Hematopoietic multipotent progenitor cell treated with erythropoietin and hydrocortisone succinate and interleukin-3 and kit ligand, for 4 days (in vitro differentiated cells): ENCODE measurements around the gene GDI1.
A peak's percentile ranks its signal among the peaks of the same experiment; 100 is the strongest.

ENCODE experiments used
- DNase-seq: peaks from one replicate; pipeline ENCODE4 v3.0.0-alpha.2; 2015

The GDI1 gene

DNA sequence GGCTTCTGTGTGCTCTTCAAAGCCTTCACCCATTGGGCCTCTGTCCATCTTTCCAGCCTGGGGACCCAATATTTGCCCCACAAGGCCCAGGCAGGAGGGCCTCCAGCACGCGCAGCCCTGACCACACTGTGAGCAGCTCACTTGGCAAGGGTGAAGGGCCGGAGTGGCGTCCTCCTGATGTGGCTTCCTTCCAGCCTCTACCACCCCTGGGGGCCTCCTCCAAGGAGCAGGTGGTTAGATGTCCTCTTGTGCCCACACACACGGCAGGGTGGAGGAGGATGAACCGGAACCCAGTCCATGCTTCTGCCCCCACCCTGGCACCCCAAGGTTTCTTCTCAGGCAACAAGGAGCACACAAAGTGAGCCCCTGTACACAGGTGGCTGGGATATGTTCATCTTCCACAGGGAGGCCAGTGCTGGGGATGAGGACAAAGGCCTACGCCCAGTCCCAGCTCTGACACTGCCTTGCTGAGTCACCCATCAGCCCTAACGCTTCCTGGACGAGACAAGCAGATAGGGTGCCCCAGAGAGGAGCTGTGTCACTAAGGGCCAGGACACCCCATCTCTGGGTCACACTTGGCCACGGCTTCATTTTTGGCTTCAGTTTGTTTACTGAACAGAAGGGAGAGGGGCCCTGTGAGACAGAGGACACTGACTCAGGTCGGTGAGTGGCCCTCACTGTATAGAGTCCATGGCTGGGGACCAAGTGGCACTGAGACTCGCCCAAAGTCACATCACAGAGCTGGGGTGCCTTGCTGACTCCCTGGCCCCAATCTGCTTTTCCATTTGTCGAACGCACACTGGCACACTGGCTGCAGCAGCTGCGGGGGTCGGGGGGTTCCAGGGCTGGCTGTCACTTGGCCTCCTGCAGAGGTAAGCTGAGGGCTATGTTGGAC is 47.5 kb downstream of the GDI1 start:
- peak; percentile 72 for DNase-seq

DNA sequence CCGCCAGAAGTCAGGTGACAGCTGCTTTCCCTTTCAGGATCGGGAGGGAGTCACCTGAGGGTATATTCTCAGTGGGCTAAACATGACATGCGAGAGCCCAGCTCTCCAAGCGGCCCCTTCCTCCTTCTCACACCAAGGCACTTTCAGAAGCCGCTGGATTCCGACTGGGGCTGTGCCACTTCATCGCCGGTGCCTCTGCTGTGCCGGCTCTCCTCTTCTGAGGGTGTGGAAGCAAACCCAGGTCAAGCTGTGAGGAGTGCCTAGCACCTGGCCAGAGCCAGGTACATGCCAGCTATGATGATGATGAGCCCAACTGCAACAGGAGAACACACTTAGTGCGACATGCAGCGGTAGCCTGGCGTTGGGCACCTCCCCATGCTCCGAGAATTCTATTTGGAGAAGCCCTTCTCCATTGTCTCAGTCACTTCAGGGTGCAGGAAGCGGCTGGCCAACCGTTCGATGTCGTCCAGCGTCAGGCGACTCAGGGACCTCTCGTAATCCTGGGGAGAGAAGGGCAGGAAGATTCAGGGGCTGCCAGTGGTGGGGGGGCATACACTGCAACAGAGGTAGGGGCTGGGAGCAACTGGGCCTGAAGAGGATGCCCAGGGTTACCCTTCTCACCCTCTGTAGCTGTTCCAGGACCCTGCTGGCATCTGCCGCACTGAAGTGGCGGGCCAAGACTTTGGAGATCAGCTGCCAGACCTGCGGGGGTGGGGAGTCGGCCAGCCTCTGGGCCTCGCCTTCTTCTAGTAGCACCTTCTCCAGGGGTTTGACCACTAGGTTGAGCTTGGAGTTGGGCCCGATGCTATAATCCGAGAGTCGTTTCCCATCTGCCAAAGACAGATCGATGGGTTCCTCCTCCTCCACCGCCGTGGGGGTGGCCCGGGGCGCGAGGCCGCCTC is 48.4 kb downstream of the GDI1 start:
- DNase-seq = no peak

DNA sequence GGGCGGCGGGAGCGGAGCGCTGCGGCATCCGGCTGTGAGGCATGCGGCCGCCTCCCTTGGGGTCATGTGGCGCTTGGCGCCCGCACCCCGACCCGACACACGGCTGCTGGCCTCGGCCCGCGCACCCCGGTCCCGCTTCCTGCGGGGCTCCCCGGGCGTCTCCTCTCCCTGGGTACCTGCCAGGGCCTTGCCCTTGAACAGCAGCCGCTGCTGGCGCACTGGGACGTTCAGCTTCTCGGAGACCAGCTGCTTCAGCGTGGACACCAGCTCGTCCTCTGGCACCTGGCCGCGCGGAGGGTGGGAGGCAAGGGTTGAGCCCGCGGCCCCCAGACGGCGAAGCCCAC is 49.1 kb downstream of the GDI1 start:
- peak; percentile 37 for DNase-seq

DNA sequence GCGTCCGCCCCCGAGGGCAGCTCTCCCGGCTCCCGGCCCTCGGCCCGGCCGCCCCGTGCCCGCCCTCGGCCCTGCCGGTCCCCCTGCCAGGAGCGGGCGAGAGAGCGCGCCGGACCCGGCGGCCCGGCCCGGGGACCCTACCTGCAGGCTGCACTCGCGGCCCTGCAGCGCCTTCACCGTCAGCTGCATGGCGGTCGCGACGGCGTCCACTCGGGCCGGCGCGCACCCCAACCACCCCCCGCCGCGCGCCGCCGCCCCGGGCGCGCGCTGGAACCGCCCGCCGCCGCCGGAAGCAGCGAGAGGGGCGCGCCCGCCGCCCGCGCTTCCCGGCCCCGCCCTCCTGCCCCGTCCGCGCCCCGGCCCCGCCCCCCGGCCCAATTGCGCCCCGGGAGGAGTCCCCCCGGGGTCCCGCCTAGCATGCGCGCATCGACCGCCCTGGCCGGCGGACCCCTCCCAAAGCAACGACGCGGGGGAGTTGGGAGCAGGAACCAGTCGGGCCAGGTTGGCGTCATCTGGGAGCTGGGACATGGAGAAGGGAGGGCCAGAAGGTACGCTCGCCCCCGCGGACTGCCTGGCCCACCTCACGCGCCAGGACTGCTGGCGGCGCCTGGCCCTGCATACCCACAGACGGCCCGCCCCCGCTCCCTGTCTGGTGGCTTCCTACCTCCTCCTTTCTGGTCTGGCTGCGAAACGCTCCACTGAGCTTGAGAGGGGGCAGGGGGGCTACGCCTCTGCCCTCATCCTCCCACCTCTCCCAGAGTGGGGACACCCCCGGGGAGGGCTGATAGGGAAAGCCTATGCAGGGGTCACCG is 49.6 kb downstream of the GDI1 start, which contains the start of gene UBL4A:
Gene UBL4A, minus strand, starts transcription at position 220 of the 812 bp plus-strand sequence. Its CDS starts 31 bp downstream, at position 189.
- DNase-seq = peak; percentile 78

DNA sequence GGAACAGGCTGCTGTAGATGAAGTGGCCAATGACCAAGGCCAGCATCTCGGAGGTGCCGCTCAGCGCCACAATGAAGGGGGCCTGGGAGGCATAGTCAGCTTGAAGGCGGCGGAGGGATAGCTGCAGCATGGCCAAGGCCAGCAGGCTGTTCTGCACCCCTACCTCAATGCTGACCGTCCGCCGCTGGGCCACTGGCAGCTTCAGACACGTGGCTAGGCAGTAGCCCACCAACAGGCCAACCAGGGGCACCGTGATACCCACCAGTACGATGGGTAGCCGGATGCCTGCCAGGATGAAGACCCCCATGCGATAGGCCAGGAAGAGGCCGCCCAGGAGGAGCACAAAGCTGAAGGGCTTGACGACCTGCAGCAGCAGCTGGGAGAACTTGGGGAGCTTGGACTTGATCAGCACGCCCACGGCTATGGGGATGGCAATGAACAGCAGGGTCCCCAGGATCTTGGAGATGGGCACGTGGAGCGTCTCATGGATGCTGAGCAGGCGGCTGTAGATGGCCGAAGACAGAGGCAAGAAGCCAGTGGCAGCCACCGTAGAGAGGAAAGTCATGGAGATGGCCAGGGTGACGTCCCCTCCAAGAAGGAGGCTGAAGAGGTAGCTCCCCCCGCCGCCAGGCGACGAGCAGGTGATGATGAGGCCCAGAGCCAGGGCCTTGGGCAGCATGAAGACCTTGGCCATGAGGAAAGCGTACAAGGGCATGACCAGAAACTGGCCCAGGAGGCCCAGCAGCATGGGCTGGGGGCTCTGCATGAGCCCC is 50.8 kb downstream of the GDI1 start:
- no peak for DNase-seq

DNA sequence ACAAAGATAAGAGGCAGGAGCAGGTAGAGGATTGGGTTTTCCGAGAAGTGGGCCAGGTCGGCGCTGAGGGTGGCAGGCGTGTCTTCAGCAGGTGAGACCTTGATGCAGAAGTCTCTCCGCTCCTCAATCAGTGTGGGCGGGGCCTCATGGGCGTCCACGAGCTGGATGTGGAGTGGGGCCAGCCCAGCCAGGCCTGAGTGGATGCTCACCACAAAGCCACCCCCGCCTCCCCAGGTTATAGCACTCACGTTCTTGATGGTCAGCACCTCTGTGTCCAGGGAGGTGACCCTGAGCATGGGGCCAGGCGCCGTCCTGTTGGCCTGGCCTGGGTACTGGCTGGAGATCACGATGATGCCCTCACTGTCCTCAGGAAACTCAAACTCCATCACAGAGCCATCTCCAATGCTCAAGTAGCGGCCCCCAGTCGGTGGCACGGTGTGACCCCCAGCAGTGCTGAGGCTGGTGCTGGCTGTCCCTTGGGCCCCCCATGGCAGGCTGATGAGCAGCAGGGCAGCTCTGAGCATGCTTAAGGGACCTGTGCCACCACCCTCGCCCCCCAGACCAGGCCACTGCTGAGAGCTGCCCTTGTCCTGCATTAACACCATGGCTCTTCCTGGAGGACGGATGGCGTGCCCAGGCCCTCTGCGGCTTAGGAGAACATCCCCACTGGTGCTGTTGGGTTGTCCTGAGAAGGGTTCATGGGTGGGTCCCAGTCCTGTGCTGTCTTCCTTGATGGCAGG is 51.6 kb downstream of the GDI1 start:
- DNase-seq = no peak

DNA sequence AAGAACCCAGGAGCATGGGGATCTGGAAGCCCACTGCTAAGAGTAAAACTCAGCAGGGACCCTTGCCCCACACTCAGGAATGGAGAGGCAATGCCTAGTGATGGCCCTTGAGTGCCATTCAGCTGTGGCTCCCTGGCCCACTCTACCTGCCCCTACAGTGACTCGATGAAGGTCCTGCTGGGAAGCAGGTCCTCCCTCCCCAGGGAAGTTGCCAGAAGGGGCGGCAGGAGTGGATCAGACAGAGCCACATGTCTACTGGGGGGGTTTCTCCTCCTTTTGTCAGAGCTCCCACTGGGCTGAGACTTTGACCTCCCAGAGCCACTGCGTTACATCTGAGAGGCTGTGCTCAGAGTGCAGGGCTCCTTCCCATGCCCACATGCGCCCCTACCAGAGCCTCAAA is 52.2 kb downstream of the GDI1 start:
- no peak for DNase-seq

DNA sequence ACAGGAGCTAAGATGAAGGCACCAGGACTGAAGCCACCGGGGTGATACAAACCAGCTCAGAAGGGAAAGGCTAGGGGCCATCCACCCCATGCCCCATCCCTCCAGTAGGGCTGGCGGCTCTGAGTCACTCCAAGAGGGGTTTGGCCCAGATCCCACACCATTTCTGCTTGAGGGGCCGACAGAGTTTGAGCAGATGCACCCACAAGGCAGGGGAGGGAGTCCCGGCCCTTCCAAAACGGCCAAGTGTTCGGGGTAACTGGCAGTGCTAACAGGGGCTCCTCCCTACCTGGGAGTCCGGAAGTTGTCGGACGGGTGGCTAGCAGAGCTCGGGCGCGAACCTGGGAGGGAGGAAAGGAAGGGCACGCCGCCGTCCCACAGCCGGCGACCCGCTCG is 53.1 kb downstream of the GDI1 start:
- DNase-seq = peak; percentile 57

DNA sequence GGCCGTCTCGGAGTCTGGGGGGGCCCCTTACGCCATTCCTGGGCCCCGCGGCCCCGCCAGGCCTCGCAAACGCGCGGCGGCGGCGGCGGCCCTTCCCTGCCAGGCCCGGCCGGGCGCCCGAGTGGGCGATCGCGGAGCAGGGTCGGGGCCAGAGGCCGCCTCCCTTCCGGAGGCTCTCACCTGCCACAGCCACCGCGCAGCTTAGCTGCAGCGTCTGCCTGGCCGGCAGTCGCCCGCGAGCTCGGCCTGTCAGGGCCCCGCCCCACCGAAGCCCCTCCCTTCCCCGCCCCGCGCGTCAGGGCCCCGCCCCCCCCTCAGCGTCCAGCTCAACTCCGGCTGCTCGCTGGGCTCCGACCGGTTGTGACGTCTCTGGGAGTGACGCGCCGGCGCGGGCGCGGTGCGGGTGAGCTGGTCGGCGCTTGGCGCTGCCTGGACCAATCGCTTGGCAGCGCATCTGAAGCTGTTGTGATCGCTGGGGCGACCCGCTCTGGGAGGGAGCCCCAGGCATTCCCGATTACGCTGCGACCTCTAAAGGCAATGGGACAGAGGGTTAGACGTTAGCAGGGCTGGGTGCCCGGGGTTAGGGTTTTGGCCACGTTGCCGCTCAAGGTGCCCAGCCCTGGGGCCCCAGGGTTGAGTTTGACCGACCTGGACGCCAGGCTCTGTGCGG is 53.6 kb downstream of the GDI1 start, which contains the start of gene SLC10A3:
Gene SLC10A3, minus strand, starts transcription at position 216 of the 670 bp plus-strand sequence. CDS start 1,689 bp downstream, outside the sequence.
- peak; percentile 96 for DNase-seq
